NCI-H2029 (cell line): ENCODE results near the gene SMYD2.

ENCODE experiments used
- DNase-seq: peaks from one replicate; lab custom pipeline; 2025; lab: John Stamatoyannopoulos, UW

Gene SMYD2

GRCh38 chr1:214361636-214362035 lies 80.7 kb downstream of the SMYD2 start:
- no peak for DNase-seq

DNA sequence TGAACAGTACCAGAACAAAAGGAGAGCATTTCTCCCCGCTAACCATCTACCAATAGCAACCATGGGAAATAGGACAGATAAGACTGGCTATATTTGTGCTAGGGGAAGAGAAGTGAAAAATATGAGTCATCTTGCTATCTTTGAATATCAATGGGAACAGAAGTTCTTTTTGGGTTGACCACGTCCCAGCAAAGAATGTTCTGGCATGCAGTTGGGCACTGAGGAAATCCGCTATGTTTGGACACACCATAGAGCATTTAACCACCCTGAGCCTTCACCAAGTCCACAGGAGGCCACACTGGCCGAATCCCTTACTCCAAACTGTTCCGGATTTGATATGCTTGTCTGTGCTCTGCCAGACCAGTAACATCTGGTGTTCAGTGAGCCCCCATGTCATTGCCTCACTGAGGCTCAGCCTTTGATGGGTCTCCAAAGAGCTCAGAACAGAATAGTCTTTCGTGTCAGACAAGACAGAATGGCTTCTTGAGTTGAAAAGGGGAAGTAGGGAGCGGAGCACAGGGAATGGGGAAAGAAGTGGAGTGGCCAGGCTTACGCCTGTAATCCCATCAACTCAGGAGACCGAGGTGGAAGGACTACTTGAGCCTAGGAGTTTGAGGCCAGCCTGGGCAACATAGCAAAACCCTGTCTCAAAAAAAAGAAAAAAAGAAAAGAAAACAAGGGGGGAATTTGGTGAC lies 81.4 kb downstream of the SMYD2 start:
- no peak for DNase-seq

- DNase-seq: no peak
These were observed 82.4 kb downstream of the SMYD2 start for GRCh38 chr1:214363386-214363785.

GRCh38 chr1:214364386-214364785 lies 83.4 kb downstream of the SMYD2 start:
- no peak for DNase-seq

DNA sequence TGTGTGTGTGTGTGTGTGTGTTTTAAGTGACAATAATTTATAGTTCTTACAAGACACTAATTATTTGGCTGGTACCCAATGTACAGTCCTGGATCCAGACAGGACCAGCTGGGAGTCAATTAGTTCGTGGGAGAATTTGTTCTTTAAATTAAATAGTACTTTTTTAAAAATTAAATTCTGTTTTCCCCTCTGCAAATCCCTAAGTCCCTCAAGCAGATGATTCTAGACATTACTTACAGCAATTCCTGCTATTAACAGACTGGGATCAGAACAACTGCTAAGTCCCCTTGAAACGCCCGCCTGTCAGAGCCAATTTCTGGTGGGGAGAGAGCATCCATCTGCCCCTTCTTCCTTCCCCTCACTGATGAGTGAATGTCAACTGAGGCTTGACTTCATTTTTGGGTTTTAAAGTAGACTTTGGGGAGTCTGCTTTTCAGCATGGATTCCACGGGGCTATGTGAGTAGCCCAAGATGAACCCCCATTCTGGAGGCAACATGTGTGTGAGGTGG lies 83.9 kb downstream of the SMYD2 start:
- no peak for DNase-seq

DNA sequence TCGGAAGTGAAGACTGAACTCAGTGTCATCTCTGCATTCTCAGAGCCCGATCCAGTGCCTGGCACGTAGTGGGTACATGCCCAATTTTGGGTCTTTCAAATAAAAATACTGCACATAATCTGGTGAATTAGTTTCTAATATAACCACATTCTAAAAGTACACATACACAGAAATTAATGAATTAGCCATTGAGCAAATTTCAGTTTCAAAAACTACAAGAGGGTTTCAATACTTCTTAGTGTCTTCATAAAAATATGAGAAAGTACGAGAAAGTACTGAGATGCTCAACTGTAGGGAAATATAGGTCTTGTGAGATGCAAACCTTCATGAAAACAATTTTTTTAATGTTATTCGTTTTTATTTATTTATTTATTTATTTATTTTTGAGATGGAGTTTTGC lies 86.9 kb downstream of the SMYD2 start:
- DNase-seq: no peak

- DNase-seq: no peak
These were observed 88.4 kb downstream of the SMYD2 start for GRCh38 chr1:214369364-214369763.

- DNase-seq: no peak
These were observed 89.7 kb downstream of the SMYD2 start for GRCh38 chr1:214370615-214371014.

DNA sequence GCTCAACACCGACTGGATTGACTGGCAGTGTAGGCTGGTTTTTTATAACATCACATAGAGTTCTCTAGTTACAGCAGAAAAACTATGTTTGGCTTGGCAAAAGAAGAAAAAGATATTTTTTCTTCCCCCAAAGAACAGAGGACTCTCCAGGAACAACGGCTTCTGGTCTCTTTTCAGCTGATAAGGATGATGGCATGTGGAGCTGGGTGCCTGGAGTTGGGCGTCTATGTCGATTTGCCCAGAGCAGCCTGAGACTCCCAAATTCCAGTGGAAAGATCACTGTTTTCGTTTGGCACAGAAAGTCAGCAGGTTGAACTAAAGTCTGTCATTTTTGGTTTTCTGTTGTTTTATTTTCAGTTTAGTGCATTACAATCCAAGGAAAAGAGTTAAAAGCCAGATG lies 91.1 kb downstream of the SMYD2 start:
- DNase-seq: no peak

DNA sequence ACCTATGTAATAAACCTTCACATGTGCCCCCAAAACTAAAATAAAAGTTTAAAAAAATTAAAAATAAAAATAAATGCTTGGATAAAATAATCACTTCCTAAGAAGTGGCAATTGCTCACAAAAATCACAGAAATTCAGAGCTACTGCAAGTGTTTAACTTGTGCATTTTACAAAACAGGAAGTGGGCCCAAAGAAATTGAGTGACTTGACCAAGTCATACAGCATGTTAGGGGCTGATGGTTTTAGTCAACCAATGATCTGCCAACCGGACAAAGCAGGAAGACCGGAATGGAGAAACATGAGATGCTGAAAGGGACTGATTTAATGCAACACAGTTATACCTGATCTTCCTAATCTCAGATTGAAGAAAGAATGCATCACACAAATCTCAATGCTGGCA lies 96.5 kb downstream of the SMYD2 start:
- no peak for DNase-seq

DNA sequence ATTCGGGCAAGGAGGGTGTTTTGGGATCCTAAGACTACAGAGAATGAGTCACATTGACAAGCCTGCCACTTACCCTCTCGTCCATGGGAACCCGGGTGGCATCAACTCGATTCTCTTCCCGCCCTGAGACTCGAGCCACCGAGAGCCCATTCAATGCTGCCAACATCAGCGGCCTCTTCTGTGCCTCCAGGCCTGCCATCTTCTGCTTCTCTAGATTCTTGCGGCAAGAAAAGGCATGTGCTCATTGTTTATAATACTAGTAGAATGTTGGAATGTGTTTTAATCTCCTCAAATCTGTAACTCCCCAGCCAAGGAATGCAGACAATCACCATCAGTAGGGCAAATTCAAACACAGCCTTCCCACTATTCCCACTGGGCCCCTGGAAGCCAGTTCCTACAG lies 96.9 kb downstream of the SMYD2 start:
- DNase-seq: no peak

- DNase-seq: no peak
These were observed 97.5 kb downstream of the SMYD2 start for GRCh38 chr1:214378492-214378891.

DNA sequence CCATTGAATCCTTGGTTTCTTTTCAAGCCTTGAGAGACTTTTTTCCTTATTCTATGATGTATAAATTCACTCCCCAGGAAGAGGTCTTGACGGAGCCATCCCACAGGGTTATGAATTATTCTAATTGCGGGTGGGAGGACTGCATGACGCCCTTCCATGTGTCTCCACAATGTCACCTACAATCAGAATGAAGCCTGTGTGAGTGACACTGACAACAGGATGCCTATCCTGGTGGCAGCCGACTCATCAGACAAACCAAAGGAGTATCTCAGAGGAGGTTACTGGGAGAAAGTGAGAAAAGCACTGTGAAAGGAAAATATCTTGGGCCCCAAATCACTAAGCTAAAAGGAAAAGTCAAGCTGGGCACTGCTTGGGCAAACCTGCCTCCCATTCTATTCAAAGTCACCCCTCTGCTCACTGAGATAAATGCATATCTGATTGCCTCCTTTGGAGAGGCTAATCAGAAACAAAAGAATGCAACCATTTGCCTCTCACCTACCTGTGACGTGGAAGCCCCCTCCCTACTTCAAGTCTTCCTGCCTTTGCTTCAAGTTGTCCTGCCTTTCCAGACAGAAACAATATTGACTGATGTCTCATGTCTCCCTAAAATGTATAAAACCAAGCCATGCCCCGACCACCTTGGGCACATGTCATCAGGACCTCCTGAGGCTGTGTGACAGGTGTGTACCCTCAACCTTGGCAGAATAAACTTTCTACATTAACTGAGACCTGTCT lies 98.4 kb downstream of the SMYD2 start:
- DNase-seq: no peak

DNA sequence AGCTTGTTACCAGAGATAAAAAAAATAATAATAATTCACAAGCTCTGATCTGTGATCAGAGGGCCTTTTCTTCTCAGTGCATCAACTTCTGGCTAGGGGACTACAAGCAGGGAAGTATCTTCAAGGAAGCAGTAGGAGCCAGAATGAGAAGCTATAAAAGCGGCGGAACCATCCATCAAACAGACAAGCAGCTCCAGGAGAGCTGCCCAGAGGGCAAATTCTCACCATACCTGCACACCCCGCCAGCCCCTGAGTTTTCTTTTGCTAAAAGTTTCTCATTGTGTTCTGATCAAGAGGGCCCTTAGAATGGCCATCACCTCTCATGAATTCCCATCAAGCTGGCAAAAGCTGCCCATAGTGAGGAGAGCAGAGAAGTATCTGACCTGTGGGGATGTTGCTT lies 99.4 kb downstream of the SMYD2 start:
- DNase-seq: no peak

- no peak for DNase-seq
These were observed 100.2 kb downstream of the SMYD2 start for GRCh38 chr1:214380986-214381695.

GRCh38 chr1:214383381-214384372 lies 102.7 kb downstream of the SMYD2 start:
- no peak for DNase-seq

DNA sequence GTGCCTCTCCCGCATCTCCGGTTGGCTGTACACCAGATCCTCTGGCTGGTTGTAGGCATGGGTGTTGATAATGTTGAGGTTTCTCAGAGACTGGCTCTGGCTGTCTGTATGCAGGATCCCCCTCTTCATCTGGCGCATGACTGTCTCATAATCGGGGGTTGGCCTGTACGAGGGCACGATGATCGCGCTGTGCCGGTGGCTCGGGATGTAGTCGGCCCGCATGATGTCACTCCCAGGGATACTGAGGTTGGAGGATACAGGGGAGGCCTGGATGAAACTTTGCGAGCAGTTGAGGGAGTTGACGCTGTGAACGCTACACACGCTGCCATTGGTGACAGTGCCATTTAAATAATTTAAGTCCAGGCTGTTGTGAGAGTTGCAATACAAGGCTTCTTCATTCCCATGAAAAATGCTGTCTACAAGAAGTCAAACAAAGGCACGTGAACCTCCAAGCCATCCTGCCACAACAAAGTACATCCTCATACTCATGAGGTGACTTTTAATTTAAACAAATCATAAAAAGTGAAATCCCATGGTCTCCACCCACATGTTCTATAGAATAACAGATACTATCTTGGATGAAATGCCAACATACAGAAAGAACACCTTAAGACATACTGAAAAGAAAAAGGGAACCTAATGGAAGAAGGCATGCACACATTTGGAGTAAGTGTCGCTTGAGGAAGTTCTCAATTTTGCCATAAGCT lies 103.6 kb downstream of the SMYD2 start:
- no peak for DNase-seq

DNA sequence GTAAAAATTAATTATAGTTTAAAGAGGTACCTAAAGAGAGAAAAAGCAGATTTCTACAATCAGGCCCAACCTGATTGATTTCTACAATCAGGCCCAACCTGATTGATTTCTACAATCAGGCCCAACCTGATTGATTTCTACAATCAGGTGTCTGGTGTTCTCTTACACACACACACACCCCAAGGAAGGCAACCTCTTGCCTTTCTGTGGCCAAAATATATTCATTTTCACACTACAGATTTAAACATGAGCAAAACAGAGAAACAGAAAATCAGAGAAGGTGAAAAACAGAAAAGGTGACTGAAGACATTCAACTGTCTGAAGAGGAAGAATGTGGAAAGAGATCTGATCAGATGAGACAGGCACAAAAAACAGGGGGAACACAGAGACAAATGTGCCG lies 104.5 kb downstream of the SMYD2 start:
- DNase-seq: no peak

DNA sequence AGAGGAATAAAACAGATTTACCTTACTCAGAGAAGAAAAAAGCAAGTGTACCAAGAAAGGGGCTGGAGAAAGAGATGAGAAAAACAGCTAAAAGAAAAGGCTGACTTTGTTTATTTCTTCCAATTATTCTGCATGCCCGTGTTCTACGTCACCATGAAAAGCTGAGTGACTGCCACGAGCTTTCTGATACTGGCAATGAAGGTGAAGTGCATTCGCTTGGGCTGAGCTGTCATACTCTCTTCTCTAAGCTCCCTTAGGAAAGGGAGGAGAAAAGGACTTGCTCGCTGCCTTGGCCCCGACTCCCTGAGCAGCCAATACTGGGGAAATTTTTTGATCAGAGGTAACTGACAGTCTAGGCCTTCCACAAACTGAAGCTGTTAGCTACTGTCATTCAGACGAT lies 105.4 kb downstream of the SMYD2 start:
- no peak for DNase-seq
